CD4-positive, alpha-beta T cell treated with Interleukin-17A for 4 hours (primary cell): ENCODE results near the gene PELI2.
"Not testable (repeated sequence)": the region's sequence is repeated elsewhere in the genome, so short reads cannot be mapped to it uniquely, and the experiment has no call there.

Experiments
- DNase-seq: peaks from one replicate; pipeline ENCODE4 v3.0.0-alpha.2; 2020; ENCODE audit warnings: mixed read lengths

Gene PELI2

DNA sequence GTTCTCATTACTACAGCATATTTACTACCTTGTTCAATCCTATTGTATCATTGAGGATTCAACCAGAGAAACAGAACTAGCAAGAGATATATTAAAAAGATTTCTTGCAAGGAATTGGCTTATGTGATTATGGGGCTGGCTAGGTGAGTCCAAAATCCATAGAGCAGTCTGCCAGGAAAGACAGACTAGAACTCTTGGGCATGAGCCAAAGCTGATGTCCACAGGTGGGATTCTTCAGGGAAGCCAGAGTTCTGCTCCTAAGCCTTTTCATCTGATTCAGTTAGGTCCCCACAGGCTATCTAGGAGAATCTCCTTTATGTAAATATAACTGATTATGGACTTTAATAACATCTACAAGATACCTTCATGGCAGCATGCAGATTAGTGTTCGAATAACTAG, 26.0 kb downstream of the PELI2 start:
- DNase-seq, result no peak

DNA sequence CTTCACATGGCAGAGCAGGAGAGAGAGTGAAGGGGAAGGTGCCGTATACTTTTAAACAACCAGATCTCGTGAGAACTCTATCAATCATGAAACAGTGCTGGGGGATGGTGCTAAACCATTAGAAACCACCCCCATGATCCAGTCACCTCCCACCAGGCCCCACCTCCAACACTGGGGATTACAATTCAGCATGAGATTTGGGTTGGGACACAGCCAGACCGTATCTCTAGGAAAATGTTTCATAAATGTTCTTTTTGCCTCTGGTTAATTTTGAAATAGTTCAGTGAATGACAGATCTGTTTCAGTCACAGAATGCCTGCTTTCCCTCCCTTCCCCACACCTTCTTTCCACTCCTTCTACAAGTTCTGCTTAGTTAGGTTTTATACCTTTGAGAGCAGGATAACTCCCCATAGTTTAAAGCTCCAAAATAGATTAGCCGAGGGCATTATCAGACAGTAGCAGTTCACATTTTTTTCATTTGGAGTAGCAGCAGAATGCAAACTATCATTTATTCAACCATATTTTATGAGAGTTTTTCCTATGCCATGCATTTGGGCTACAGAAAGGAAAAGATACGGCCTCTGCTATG, 27.1 kb downstream of the PELI2 start:
- DNase-seq, result no peak

DNA sequence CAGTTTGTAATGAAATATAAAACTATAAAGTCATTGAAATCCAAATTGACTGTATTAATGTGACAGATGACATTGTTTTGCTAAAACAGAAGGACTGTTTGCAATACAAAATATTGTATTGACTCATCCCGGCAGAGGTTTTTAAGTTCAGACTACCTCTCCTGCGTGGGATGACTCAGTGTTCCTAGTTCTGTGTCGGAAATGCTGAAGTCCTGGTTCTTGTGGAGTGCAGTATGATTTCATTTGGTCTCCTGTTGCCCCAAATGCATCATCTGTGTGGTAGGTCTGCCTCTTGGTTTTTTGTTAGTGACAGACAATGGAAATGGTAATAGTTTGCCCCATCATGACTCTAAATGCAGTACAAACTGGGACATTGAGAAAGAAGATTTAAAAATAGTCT, 27.8 kb downstream of the PELI2 start:
- DNase-seq, result no peak

DNA sequence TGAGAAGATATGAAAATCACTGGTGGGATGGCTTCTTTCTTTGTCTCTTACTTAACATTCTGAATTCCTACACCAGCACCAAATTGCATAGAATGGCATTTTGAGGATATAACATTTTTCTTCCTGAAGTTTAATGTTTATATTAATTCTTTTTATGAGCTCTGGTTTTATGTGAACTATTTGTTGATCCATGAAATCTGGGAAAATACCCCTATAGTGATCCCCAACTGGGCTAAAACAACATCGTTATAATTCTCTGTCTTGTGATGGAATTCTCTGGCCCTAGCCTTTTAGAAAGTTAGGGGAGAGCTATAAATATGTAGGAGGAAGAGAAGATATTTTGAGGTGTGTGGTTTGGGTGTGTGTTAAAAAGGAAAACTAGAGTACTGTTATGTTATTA, 29.2 kb downstream of the PELI2 start:
- no peak for DNase-seq

DNA sequence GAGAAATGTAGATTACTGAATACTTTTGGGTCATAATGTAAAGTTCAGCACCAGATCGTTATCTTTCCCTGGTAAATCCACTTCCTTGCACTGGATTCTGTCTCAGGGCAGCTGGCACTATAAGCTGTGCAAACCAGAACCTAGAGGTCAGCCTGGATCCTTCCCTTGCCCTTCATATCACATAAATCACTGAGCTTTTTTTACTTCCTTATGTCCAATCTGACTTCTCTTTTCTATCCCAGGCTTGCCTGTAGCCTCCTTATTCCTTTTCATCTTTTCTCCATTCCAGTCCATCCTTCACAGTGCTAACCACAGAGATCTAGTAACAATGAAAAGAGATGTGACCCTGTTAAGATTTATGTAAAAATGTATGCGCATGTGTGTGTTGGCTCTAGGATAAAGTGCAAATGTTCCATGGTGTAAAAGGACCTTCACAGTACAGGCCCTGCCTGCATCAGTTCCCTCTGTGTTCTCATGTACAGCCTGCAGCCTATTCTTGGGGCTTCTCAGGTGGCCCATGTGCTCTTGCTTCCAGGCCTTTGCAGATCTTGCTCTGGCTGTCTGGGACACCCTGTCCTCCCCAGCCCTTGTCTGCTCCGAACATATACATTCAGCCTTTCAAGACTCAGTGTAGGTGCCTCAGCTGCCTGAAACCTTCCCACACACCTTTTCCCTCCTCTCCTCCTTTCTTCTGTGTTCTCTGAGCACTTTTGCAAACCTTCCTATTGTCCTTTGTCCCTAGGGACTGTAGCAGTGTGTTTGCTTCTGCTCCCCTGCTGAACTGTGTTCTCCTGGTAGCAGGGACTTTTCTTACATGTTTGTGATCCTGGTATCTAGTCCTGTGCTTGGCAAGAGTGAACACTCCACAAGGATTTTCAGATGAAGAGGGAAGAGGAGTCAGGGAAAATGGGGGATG, 30.0 kb downstream of the PELI2 start:
- no peak for DNase-seq

DNA sequence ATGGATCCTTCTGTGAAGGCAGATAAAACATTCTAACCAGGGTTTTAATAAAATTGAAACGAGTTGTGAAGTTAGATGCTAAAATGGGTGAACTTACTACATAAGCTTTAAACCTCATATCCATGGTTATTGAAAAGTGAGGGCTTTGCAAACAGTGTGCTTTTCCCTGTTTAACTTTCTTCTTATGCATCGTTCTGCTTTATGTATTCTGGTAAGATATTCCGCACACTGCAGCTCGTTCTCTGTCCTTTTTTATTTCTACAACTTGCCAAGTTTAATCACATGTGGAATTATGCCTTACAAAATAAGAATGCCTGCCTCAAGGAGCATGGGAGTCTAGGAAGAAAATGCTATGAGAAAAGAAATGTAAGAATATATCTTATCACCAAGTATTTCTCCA, 30.9 kb downstream of the PELI2 start:
- no peak for DNase-seq

DNA sequence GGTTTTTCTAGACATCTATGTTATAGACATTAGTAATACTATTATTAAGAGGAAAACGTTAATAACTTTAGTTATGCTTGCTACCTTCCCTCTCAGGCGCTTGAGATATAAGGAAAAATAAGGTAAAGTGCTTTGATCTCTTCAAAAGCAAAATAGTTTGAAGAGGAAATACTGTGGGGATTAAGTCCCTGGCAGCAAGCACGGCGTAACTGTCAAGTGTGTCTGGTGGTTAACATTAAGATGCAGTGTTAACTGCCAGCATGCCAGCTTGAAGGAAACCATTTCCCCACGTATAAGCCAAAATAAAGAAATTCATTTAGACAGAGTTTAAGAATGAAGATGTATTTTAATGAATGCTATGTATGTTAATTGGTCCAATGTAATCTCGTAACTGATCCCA, 31.8 kb downstream of the PELI2 start:
- DNase-seq, result no peak

DNA sequence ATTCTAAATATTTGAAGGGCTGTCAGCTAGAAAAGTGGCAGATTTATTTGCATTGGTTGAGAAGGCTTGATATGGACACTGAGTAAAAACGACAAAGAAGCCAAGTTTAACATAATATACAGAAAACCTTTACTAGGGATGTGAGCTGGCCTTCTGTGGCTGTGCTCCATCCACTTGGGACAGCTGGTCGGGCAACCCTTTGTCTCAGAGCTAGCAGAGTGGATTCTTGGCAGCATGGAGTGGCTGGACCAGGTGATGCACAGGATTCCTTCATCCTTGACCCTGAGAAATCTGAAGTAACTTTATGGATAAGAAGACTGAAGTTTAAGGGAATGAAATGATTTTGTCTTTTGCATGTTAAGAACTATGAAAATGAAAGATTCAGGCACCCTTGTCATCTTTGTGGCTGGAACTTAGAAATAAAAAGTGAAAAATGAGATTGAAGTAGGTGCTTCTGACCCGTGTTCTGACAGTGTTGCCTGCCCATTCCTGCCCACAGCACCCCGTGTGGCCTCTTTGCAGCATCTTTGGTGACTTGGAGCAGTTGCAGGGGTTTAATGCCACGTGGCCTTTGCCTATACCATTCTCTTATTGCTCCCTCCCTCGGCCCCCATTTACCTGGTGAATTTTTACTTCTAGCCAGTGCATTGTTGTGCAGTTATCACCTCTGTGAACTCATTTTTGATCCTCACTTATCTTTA, 32.6 kb downstream of the PELI2 start:
- DNase-seq, result no peak

DNA sequence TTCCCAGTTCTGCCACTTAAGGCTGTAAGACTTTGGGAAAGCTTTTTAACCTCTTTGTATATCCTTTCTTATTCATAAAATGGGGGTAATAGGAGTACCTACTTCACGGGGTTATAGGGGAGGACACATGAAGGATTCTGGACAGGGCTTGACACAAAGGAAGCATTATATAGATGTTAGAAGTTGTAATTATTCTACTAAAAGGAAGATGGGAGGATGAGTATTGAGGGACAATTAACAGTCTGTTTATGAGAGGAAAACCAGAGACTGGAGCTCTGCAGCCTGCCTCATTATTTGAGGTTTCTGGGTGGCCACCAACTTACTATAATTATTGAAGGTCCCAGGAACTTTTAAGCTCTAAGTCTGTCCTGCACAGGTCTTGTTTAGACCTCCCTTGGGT, 34.0 kb downstream of the PELI2 start:
- DNase-seq, result no peak

DNA sequence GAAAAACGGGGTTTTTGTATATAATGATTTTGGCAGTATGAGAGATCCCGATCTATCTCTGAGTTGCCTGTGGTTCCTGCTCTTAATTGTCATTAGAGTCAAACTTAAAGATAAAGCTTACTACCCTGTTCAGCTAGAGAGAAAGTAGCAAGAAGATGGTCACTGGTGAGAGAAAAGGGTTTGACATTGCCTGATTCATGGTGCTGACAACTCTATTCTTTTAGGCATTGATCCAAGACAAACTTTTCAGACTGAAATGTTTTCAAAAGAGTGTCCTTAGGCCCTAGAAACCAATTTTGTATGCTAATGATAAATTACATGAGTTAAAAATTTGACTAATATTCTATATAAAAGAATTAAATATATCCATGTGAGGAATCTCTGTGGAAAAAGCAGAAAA, 35.1 kb downstream of the PELI2 start:
- DNase-seq, result no peak

DNA sequence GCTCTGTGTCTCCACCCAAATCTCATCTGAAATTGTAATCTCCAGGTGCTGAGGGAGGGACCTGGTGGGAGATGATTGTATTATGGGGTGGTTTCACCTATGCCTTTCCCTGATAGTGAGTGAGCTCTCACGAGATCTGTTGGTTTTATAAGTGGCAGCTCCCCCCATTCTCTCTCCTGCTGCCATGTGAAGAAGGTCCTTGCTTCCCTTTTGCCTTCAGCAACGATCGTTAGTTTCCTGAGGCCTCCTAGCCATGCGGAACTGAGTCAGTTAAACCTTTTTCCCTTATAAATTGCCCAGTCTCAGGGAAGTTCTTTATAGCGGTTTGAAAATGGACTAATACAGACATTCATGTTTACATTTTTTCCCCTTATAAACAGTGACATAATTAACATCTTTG, 36.1 kb downstream of the PELI2 start:
- DNase-seq, result no peak

DNA sequence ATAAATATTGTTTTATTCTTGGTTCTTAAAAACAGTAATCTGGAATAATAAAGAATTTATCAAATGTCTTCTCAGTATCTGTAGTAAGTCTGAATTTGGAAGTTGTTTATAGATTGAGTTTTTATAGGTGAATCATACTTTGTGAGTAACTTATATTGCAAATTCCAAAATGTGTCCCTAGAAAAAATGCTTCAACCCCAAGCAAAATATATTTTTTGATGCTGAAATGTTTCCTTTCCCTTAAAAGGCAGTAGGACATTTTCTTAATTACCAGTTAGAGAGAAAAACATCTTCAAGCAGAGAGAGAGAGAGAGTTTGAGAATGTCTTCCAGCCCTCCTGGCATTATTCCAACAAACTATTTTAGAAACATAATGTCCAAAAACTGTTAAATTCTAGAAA, 37.9 kb downstream of the PELI2 start:
- DNase-seq, result no peak

DNA sequence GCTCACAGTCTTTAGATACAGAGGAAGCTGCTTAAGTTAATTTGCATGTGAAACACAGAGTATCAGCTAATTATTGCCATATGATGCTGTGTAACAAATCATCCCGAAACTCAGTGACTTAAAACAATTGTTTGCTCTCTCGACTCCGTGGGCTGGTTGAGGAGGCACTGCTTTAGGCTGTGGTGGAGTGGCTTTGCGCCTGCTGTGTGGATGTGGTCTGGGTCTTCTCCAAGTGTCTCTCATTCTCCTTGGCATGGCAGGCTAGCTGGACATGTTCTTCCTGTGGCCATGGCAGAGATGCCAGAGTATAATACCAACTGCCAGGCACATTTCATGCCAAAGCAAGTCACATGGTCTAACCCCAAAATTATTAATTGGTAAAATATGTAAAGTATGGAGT, 40.9 kb downstream of the PELI2 start:
- no peak for DNase-seq

DNA sequence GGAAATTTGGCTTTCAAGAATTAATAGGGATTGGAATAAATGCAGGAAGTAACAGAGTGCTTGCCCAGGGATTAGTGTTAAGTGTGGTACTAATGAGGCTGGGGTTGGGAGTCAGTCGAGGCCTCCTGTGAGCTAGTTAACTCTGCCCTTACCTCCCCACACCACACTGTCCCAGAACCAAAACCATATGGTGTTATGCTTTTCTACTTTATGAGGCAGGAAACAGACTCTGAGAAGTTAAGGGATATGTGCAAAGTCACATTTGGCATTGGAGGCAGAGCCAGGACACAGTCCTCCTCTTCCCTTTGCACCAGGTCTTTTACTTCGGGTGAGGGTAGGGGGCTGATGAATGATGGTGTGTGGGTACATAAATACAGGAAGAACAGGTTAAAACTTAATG, 41.9 kb downstream of the PELI2 start:
- no peak for DNase-seq

DNA sequence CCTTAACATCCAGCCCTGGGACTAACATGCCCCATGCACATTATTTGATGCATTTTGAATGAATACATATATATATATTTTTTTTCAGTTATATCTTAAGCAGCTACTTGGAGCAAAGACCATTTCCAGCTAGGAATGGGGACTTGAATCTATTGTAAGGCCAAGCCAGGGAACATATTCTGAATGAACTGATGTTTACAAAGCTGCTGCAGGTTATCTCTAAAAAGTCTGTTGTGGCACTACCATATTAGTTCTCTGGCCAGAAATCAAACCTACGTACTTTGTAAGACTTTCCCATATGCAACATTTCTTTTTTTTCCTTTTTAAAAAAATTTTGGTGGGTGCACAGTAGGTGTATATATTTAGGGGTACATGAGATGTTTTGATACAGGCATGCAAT, 43.4 kb downstream of the PELI2 start:
- no peak for DNase-seq

DNA sequence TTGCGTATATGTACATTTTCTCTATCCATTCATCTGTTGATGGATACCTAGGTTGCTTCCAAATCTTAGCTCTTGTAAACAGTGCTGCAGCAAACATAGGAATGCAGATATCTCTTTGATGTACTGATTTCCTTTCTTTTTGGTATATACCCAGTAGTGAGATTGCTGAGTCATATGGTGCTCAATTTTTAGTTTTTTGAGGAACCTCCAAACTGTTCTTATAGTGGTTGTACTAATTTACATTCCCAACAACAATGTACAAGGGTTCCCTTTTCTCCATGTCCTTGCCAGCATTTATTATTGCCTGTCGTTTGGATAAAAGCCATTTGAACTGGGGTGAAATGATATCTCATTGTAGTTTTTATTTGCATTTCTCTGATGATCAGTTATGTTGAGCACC, 44.3 kb downstream of the PELI2 start:
- no peak for DNase-seq

DNA sequence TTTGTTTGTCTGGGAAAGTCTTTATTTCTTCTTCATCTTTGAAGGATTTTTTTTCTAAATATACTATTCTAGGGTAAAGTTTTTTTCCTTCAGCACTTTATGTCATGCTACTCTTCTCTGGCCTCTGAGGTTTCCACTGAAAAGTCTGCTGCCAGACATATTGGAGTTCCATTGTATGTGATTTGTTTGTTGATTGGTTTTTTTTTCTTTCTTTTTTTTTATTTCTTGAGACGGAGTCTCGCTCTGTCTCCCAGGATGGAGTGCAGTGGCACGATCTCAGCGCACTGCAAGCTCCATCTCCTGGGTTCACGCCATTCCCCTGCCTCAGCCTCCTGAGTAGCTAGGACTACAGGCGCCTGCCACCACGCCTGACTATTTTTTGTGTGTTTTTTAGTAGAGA, 48.4 kb downstream of the PELI2 start:
- DNase-seq, result not testable (repeated sequence)

DNA sequence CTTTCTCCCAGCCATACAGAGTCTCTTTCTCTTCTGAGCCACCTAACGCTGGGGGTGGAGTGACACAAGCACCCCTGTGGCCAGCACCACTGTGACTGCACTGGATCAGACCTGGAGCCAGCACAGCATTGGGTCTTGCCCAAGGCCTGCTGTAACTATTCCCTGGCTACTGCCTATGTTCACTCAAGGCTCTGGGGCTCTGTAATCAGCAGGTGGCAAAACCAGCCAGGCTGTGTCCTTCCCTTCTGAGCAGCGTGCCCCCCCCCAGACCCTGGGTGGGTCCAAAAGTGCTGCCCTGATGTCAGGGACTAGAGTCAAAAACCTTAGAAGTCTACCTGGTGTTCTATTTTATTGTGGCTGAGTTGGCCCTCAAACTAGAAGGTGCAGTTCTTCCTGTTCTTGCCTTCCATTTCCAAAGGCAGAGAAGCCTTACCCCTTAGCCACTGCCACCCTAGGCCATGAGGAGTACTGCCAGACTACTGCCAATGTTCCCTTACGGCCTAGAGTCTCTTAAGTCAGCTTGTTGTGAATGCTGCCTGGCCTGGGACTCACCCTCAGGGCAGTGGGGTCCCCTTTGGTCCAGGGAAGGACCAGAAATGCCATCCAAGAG, 49.9 kb downstream of the PELI2 start:
- DNase-seq, result no peak

DNA sequence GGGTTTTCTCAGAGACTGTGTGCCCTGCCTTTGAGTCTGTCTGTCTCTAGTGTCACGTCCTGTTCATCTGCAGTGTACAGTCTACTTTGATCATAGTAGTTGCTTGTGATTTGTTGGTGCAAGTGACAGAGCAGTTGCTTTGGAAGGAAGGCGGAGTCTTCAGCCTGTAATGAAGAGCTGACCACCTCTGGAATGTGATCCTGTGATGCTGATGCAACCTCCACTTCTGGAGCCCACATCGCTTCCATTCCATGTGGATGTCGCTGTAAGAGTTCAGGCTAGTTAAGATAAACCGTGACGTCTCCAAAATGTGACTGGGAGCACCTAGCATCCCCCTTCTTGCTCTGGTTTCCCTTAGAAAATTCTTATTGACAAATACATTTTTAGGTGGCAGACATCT, 51.8 kb downstream of the PELI2 start:
- no peak for DNase-seq

DNA sequence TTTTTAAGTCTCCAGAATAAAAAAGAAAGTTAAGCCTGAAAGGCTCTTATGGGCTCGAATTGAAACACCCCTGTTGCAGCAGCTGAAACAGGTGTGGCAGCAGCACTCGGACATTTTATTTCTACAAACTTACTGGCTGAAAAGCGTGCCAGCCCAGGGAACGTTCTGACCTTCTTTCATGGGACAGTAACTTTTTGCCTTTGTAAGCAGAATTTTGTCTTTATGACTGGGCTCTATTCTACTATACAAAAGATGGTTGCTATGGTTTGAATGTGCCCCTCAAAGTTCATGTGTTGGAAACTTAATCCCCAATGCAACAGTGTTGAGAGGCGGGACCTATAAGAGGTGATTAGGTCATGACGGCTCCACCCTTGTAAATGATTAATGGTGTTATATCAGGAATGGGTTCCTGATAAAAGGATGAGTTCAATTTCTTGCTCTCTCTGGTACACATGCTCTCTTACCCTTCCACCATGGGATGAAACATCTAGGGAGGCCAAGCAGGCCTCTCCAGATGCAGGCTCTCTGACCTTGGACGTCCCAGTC, 52.7 kb downstream of the PELI2 start:
- no peak for DNase-seq

DNA sequence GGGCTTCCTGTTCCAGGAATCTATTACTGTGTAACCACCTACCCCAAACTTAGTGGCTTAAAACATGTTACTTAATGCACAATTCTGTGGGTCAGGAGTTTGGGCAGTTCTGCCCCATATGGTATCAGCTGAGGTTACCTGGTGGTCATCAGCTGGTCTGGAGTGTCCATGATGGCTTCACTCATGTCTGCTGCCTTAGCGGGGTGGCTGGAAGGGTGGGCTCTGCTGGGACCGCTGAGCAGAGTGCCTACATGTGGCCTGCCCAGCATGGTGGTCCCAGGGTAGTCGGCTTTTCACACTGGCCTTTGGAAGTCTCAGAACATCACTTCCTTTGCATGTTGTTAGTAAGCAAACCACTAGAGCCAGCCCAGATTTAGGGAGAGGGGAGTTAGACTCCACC, 53.9 kb downstream of the PELI2 start:
- no peak for DNase-seq

DNA sequence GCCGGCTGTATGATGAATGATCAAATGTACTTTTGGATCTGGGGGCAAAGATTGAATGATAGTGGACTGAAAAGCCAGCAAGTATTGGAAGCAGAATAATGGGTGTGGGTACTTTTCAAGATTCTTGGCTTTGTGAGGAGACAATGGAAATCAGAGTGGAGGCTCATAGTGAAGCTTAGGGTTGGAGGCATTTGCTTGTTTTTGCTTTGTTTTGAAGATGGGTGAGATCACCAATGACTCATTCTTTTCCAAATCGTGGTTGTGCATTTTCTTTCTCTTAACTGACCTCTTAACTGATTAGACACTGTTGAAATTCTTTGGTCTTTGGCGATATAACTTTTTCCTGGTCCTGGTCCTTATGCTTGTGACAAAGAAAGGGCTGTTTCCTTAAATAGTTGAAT, 54.4 kb downstream of the PELI2 start:
- no peak for DNase-seq

DNA sequence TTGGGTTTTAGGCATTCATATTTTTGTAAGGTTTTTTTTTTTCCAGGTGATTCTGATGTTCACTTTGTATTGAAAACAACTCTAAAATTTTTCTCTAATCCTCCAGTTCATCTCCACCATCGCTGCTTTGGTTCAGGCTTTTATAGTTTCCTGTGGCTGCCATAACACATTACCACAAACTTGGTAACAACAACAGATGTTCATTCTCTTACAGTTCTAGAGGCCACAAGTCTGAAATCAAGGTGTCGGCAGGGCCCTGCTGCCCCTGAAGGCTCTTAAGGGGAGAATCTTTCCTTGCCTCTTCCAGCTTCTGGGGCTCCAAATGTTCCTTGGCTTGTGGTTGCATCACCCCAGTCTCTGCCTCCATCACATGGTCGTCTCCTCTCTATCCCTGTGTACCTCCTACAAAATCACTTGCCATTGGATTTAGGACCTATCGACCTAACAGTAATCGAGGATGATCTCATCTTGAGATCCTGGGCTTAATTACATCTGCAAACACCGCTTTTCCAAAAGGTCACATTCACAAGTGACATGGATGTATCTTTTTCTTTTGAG, 55.2 kb downstream of the PELI2 start:
- no peak for DNase-seq
